Activated CD4-positive, alpha-beta T cell treated with anti-CD3 and anti-CD28 coated beads for 36 hours (primary cell): ENCODE data around the gene SEBOX. TPM values are rescaled to one million over a fixed set of nuclear protein-coding genes. Genes with fewer than 3 reads are reported as not detected.

Experiments used
- ATAC-seq: fragments of 200-7000 bp; cut with Tn5 transposase; one replicate; pipeline ENCODE4 v1.10.0; 2021; ENCODE audit warnings: mild to moderate bottlenecking, moderate library complexity
- CTCF ChIA-PET: fragments of 350-600 bp; sonication (Branson Sonifier 250); formaldehyde crosslinking; loops from one replicate; lab custom pipeline; 2021; ENCODE audit warnings: antibody characterized with exemption; lab: Charles Lee
- POLR2A ChIA-PET: fragments of 350-600 bp; sonication (Branson Sonifier 250); formaldehyde crosslinking; loops from one replicate; lab custom pipeline; 2021; ENCODE audit warnings: antibody characterized with exemption, inconsistent platforms; lab: Charles Lee
- DNase-seq: peaks from one replicate; pipeline ENCODE4 v3.0.0-alpha.2; 2020
- H3K27ac Mint-ChIP-seq: one replicate; pipeline ENCODE4 v1.8.0; 2021; ENCODE audit warnings: mixed read lengths
- H3K27me3 Mint-ChIP-seq: one replicate; pipeline ENCODE4 v1.8.0; 2021; ENCODE audit warnings: mixed read lengths
- H3K36me3 Mint-ChIP-seq: one replicate; pipeline ENCODE4 v1.8.0; 2021; ENCODE audit warnings: low read depth, mixed read lengths
- H3K4me1 Mint-ChIP-seq: one replicate; pipeline ENCODE4 v1.8.0; 2021; ENCODE audit warnings: mixed read lengths
- H3K4me3 Mint-ChIP-seq: one replicate; pipeline ENCODE4 v1.8.0; 2021; ENCODE audit warnings: mild to moderate bottlenecking, moderate library complexity, mixed read lengths
- H3K9me3 Mint-ChIP-seq: one replicate; pipeline ENCODE4 v1.8.0; 2021; ENCODE audit warnings: low read depth, mixed read lengths
- intact Hi-C, 2 experiments: fragments of 100-400 bp; cut with DNase I in 1 of 2; cut with micrococcal nuclease in 1 of 2; formaldehyde crosslinking; loops; one replicate each; pipeline versions ENCODE4 v1.14.2 to v1.15.1; 2022 to 2024; cut with DNase I, micrococcal nuclease
- microRNA-seq: library from miRNA; unstranded; fragments of <30 nt; microRNA quantifications from one replicate; pipeline ENCODE4 v1.2.0, GENCODE V29; 2021; ENCODE audit warnings: borderline replicate concordance
- total RNA-seq, 2 experiments: library from RNA; stranded (reverse); gene quantifications; one replicate each; pipeline ENCODE4 v1.2.3, GENCODE V29; 2021

The SEBOX gene
- total RNA-seq, 2 experiments from 2014 or later: not detected

DNA sequence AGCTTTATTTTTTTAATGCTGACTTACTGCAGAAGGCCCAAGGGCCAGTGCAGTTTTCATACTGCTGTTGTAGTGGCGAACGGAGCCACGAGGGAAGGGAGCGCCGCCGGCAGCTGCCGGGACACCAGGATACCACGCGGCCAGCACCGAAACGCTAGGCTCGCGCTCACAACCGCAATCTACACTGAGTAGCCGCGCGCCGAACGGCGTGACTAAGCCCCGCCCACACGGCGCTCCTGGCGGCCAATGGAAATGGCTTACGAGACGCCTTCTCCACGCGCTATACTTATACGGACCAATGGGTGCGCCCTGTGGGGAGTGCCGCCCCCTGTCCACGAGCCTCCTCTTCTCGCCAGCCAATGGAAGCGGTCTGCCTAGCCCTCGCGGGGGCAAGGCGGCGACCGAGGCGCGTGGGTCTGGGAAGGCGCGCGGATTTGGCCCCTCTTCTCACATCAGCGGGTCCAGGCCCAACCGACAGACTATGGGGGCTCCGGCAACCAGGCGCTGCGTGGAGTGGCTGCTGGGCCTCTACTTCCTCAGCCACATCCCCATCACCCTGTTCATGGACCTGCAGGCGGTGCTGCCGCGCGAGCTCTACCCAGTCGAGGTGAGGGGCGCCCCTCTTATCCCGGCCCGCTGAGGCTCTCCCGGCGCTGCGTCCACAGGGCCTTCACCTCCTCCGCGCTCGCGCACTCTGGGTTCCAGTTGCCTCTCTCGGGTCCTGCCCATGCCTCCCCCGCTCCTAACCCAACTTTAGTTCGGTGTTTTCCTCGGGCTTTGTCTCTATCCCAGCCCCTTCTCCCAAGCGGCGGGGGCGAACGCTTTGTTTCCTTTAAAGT lies 46.0 kb downstream of the SEBOX start, which contains the start of gene TMEM97:
Gene TMEM97, plus strand, starts transcription at position 442 of the 839 bp plus-strand sequence. Its CDS starts 40 bp downstream, at position 482.
- Mint-ChIP-seq H3K4me1 (peaks cover 30% of the 10 kb centered on the region), H3K27me3 (no peaks in the 10 kb centered on the region), H3K9me3 (no peaks in the 10 kb centered on the region), H3K36me3 (peaks cover 14% of the 10 kb centered on the region), H3K27ac (peak within 1 kb of the TSS; percentile 88), H3K4me3 (peak within 1 kb of the TSS; percentile 96)
- POLR2A ChIA-PET: interaction anchor here (0.6 to 1.1 kb wide), 2 partner anchors 16 to 134 kb away, joined by 4 to 5 read pairs; partner anchors contain the start of genes IFT20 and TNFAIP1
- CTCF ChIA-PET: interaction anchor here (0.6 to 1.2 kb wide), 6 partner anchors 10 to 831 kb away, joined by 3 to 4 read pairs (median 3); partner anchors contain the start of genes IFT20, POLDIP2 and TNFAIP1
- intact Hi-C loops: loop anchor here (1.0 to 2.0 kb wide), 9 partner anchors 8 to 426 kb away; partner anchors contain the start of genes IFT20 (in 2 of the 2), TNFAIP1 (in 2 of the 2), LYRM9 (in 1 of the 2) and POLDIP2 (in 1 of the 2)
- ATAC-seq (peak; percentile 99), DNase-seq (peak; percentile 98)

DNA sequence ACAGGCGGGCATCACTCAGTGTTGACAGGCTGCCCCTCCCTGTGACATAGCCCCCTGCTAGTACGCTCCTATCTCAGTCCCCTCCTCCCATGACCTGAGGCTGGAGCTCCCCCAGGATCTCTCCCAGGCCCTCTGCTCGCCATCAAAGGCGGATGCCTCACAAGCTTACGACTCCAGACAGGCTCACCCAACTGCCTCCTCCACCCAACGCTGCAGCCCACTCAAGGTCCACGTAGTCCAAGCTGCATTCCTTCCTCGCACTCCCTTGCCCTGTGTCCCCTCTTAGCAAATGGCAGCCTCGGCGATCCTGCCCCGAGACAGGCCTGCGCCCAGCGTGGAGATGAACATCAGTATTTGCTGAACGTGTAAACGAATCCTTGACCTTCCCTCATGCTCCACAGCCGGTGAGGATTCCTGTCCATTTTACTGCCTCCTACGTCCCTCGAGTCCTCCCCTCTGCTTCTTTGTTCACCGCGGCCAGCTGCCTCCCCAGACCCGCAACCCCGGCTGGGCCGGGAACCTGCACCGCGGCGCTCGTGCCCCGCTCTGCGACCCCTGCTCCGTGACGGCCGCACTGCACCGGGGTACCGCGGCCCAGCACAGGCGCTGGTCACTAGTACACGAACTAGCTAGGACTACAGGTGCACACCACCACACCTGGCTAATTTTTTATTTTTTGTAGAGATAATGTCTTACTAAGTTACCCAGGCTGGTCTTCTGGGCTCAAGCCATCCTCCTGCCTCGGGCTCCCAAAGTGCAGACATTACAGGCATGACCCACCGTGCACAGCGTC lies 46.8 kb downstream of the SEBOX start:
- ATAC-seq: peak; percentile 1
- DNase-seq: peak; percentile 19
- ChIA-PET CTCF (interaction anchor here (0.6 to 0.9 kb wide), 3 partner anchors 11 to 67 kb away, joined by 3 to 4 read pairs (median 3); no protein-coding TSS in a partner anchor), POLR2A (interaction anchor here (0.7 to 1.1 kb wide), 4 partner anchors 13 to 47 kb away, joined by 4 to 5 read pairs (median 4); partner anchors contain the start of genes IFT20, SEBOX and TNFAIP1)
- Mint-ChIP-seq H3K9me3 (no peaks in the 10 kb centered on the region), H3K4me3 (peak overlapping the region; percentile 96), H3K27me3 (peaks cover 2% of the 10 kb centered on the region), H3K27ac (peak overlapping the region; percentile 41), H3K36me3 (peaks cover 14% of the 10 kb centered on the region), H3K4me1 (peaks cover 30% of the 10 kb centered on the region)
- intact Hi-C loops: loop anchor here (2.0 kb wide), 2 partner anchors 39 to 425 kb away; partner anchors contain the start of gene LYRM9 (in 1 of the 2)

DNA sequence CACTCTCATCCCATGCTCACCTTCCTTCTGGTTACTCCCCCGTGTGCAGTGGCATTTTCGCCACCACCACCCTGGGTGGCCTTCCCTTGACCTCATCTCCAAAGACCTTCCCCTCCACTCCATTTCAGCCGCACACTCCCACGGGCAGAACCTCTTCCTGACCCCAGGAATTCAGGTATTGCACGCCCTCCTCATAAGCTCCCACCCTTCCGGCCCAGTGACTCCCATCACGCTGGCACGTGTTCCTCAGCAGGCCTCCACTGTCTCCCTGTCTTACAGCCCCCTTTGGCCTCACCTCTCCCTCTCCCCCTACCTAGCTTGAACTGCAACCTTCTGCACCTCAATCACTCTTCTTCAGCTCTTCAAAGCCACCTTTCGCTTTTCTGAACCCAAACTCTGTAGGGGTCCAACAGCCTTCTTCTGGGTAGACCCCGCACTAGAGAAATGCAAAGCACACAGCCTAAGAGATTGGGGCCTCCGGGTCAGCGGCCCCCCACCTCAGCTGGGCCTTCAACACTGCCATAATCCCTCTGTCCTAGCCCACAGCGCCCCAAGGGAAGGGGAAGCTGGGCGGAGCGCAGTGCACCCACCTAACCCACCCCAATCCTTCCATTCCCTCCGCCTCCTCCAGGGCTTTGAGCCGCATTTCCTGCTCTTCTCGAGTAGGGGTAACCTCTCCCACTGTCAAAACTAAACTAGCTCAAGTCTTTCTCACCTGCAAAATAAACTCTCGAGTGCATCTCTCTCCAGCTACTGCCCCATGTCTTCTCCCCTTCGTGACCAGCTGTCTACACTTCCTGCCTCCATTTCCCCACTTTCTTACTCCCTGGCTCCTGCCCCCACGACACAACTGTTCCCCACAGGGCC lies 47.7 kb downstream of the SEBOX start:
- H3K4me1 Mint-ChIP-seq: peaks cover 27% of the 10 kb centered on the region
- no peaks in the 10 kb centered on the region for H3K9me3 Mint-ChIP-seq
- peaks cover 2% of the 10 kb centered on the region for H3K27me3 Mint-ChIP-seq
- no peak for ATAC-seq
- H3K4me3 Mint-ChIP-seq: peak overlapping the region; percentile 96
- peak overlapping the region; percentile 11 for H3K27ac Mint-ChIP-seq
- ChIA-PET POLR2A (interaction anchor here (0.7 to 0.9 kb wide), 2 partner anchors 13 to 48 kb away, joined by 4 to 5 read pairs; partner anchors contain the start of gene SEBOX), CTCF (interaction anchor here (0.6 to 0.8 kb wide), 2 partner anchors 14 to 66 kb away, joined by 3 read pairs; no protein-coding TSS in a partner anchor)
- H3K36me3 Mint-ChIP-seq: peaks cover 10% of the 10 kb centered on the region
- no peak for DNase-seq
- intact Hi-C loops: no loop called here

DNA sequence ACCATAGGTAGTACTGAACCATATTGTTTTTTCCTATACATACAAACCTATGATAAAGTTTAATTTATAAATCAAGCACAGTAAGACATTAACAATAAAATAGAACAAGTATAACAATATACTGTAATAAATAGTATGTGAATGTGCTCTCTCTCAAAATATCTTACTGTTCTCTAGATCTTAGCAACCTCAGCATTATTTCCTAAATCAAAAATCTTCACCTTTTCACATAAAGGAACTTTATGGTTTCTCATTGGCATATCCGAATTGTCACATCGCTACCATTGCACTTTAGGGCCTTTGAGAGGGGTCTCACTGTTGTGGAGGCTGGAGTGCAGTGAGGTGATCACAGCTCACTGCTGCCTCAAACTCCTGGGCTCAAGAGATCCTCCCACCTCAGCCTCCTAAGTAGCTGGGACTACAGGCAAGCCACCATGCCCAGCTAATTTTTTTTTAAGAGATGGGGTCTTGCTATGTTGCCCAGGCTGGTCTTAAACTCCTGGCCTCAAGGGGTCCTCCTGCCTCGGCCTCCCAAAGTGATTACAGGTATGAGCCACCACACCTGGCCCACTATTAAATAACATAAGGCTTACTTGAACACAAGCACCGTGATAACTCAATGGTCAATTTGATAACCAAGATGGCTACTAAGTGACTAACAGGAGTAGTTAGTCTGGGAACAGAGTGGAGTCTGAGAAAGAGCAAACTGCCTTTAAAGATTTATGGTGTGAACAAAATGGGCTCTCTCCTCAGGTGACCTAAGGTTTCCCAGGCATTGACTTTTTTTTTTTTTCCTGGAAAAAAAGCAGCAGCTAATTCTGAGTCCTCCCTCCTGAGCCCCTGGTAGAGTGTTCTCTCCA lies 48.9 kb downstream of the SEBOX start:
- Mint-ChIP-seq H3K4me3 (no peak overlapping the region), H3K4me1 (peaks cover 21% of the 10 kb centered on the region), H3K9me3 (no peaks in the 10 kb centered on the region), H3K27me3 (peaks cover 2% of the 10 kb centered on the region), H3K27ac (no peak overlapping the region), H3K36me3 (peaks cover 6% of the 10 kb centered on the region)
- ATAC-seq (no peak), DNase-seq (no peak)
- ChIA-PET POLR2A (no interaction called here), CTCF (no interaction called here)
- intact Hi-C loops: no loop called here

DNA sequence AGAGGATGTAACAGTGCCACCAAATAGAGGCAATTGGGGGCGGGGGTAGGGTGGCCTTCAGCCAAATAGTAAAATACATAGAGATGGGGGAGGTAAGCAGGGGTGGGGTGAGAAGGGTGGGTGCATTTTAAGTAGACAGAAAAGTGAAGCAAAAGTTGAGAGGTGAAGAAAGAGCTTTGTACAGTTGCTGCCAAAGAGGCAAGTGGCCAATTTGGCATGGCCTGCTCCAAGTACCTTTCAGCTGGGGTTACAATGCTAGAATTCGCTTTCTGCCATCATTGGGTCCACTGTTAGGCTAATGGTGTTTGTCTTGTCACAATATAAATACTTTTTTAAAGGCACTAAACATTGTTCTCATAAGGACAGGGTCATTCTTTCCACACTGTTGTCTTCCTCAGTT lies 51.2 kb downstream of the SEBOX start:
- peaks cover 10% of the 10 kb centered on the region for H3K4me1 Mint-ChIP-seq
- intact Hi-C loops: no loop called here
- no peaks in the 10 kb centered on the region for H3K9me3 Mint-ChIP-seq
- no peak overlapping the region for H3K27ac Mint-ChIP-seq
- ChIA-PET CTCF (interaction anchor here (1.3 kb wide), 1 partner anchor 62 kb away, joined by 3 read pairs; no protein-coding TSS in a partner anchor), POLR2A (interaction anchor here (0.6 kb wide), 1 partner anchor 11 kb away, joined by 4 read pairs; no protein-coding TSS in a partner anchor)
- H3K4me3 Mint-ChIP-seq: no peak overlapping the region
- H3K36me3 Mint-ChIP-seq: no peaks in the 10 kb centered on the region
- no peak for DNase-seq
- ATAC-seq: no peak
- H3K27me3 Mint-ChIP-seq: peaks cover 2% of the 10 kb centered on the region

Small RNA genes within 50 kb of the gene (microRNA-seq; reads per million reads assigned to microRNA genes)
- 4.2 reads per million, percentile 10 among the genes with 10 or more reads in this experiment for gene MIR4723

Other genes with a start within 250 kb of the SEBOX start
- gene TMEM97, start 46.0 kb downstream of the SEBOX start, total RNA-seq: 10 to 100 TPM; 31.0 to 49.3 TPM
- 10 to 100 TPM; 12.9 to 17.3 TPM for gene IFT20, start 29.7 kb downstream of the SEBOX start, total RNA-seq
- gene TNFAIP1, start 29.4 kb downstream of the SEBOX start, total RNA-seq: 10 to 100 TPM; 25.5 to 26.1 TPM
- gene POLDIP2, start 7.7 kb downstream of the SEBOX start, total RNA-seq: 10 to 100 TPM; 84.9 to 98.4 TPM
- under 1 TPM in 1 of 2 experiments, not detected in 1; 0.21 TPM for gene VTN, start 5.1 kb upstream of the SEBOX start, total RNA-seq
- gene SARM1, start 6.5 kb upstream of the SEBOX start, total RNA-seq: 10 to 100 TPM; 18.1 to 21.9 TPM
- 1 to 10 TPM; 3.0 to 4.0 TPM for gene SLC46A1, start 41.0 kb upstream of the SEBOX start, total RNA-seq
- gene SLC13A2, start 108.4 kb upstream of the SEBOX start, total RNA-seq: not detected
- gene FOXN1, start 141.1 kb upstream of the SEBOX start, total RNA-seq: not detected
- 10 to 100 TPM; 35.9 to 48.7 TPM for gene UNC119, start 187.4 kb upstream of the SEBOX start, total RNA-seq
- gene PIGS, start 206.3 kb upstream of the SEBOX start, total RNA-seq: 10 to 100 TPM; 38.7 to 41.4 TPM
- gene ALDOC, start 211.7 kb upstream of the SEBOX start, total RNA-seq: 100 to 1,000 TPM; 131 to 133 TPM
- gene SPAG5, start 233.8 kb upstream of the SEBOX start, total RNA-seq: 100 to 1,000 TPM; 142 to 165 TPM
- 10 to 100 TPM; 17.6 to 21.4 TPM for gene RSKR, start 249.0 kb upstream of the SEBOX start, total RNA-seq